Activated CD8-positive, alpha-beta memory T cell treated with anti-CD3 and anti-CD28 coated beads, Interleukin-2, amount 50 U/mL, for 24 hours (primary cell): Measurements from ENCODE around the gene ADGRG1.

Source experiments
- DNase-seq: peaks from one replicate; pipeline ENCODE4 v3.0.0-alpha.2; 2020; ENCODE audit errors: extremely low read depth

Gene ADGRG1

DNA sequence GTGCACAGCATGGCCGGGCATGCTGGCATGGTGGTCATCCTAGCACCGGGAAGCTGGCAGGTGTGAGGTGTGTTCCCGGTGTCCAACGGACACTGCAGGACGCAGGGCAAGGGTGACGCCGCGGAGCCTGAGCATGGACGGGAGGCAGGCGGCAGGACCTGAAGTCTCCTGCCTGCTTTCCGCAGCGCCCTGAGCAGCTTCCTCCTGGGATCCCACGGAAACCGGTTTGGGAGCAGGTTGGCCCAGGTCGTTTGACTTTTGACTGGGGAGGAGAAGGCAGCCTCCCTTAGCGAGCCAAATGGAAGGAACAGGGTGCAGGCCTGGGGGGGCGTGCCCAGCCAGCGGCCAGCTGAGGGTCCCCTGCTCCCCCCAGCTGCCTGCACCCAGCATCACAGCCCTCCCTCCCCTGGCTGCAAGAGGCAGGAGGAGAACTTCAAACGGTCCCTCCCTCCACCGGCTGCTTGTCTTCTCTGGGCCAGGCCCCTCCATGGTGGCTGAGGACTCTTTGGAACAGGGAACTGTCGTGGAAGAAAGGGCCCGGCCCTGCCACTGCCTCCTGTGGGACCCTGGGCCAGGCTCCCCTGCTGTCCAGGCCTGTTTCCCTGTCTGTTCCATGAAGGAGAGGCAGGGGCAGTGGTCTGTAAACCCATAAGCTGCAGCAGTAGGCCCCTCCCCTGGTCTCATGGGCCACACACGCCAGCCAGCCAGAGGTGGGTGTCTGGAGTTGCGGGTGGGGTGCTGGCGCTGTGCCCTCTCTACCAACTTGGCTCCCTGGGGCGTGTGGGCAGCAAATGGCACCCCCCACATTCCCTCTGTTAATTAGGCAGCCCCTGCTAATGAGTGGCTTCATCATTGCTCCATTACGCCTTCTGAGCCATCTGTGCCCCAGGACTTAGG, 7.8 kb upstream of the ADGRG1 start:
- DNase-seq: no peak

DNA sequence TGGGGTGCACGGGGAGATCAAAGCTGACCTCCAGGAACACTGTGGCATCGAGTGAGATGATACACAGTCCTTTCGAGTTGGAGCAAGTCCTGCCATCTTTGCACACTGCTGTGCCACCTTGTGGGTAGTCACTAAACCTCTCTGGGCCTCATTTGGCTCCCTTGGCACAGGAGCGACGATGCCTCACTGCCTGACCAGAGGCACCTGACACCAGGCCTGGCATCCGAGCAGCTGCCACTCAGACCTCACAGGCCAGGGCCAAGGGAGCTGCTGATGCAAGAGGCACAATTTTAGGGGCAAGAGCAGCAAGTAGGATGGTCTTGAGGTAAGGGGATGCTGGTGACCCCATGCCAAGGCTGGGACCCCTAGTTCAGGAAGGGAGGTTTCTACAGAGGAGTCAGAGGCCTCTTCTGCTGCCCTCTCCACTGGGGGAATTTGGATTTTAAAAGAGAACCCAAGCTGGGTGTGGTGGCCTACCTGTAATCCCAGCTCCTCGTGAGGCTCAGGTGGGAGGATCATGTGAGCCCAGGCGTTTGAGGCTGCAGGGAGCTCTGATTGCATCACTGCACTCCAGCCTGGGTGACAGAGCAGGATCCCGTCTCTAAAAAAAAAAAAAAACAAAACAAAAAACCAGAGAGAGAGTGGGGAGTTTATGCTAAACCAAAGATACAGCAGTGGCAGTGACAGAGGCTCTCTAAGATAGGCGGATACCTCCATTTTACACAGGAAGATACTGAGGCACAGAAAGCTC, 6.7 kb upstream of the ADGRG1 start:
- DNase-seq: no peak

DNA sequence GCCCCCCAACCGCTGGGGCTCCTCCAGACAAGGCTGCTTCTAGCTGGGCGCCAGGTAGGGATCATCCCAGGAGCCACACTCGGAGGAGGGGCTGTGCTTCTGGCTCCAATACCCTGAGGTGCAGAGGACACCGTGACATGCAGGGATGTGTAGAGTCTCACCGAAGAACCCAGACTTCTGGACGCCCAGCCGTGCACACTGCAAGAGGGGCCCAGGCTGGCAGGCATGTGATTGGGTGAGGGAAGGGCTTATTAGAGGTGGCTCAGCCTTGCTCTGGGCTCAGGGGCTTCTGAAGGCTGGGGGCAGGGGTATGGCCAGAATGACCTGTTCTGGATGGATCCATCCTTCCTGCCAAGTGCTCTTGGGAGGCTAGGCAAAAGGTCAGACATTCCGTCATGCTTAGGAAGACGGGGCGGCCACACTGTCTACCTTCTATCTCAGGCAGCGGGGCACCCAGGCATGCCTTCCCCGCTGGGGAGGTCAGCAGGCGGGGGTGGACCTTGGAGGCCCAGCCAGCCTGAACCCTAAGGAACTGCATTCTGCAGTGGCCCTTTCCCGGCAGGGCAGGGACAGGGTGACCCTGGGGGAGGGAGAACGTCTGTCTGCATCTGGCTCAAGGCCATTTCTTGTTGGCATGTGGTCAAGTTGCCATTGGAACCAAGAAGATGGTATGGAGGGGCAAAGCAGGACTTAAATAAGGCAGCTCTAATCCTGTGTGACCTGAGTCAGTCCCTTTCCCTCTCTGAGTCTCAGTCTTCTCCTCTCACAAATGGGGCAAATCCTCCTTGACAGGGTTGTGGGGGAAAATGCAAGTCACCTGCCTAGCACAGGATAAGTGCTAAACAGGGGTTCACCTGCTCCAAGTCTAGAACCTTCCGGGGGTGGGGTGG, 5.8 kb upstream of the ADGRG1 start:
- DNase-seq: no peak

DNA sequence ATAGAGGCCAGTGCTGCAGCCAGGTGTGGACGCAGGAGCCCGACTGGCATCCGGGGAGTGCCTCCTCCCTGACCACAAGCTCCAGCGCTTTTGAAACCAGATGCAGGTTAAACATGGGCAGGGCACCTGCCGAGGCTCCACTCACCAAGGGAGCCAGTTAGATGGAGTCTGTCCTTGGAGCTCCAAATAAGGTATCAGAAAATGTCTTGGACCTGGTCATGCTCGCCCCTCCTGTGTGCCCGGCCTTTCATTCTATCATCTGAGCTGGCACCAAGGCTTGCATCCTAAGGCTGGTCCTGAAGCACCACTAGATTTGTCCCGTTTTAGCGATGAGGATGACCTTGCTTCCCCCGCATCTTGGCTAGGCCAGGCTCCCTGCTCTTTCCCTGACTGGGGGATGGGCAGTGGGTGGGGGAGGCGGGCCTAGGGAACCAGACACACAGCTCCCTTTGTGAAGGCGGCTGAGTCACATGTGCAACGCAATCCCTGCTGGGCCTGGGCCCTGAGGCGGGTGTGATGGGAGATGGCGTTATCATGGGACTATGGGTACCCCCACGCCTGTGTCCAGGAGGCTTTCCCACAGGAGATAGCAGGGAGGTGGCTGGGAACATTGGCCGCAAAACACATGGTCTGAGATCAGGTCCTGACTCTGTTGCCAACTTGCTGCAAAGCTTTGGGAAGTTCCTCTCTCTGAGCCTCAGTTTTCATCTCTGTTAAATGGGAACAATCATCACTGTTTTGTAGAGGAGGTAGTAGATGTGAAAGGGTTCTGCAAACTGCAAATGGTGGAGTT, 5.0 kb upstream of the ADGRG1 start:
- DNase-seq: no peak

DNA sequence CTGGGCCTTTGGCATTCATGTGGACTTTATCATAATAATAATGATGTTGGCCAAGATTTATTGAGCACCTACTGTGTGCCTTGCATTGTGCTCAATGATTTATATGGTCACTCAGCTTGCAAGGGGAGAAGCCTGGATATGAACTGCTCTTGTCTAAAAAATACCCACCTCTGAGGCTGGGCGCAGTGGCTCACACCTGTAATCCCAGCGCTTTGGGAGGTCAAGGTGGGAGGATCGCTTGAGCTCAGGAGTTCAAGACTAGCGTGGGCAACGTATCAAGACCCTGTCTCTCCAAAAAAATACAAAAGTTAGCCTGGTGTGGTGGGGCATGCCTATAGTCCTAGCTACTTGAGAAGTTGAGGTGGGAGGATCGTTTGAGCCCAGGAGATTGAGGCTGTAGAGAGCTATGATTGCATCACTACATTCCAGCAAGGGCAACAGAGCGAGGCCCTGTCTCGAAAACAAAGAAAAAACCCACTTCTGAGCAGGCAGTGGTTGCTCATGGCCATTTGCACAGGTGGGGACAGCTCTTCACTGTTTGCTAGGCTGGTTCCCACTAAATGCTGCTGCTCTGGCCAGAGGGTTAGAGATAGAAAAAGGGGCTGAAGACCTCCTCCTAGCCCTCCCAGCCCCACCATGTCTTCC, 4.3 kb upstream of the ADGRG1 start:
- no peak for DNase-seq

DNA sequence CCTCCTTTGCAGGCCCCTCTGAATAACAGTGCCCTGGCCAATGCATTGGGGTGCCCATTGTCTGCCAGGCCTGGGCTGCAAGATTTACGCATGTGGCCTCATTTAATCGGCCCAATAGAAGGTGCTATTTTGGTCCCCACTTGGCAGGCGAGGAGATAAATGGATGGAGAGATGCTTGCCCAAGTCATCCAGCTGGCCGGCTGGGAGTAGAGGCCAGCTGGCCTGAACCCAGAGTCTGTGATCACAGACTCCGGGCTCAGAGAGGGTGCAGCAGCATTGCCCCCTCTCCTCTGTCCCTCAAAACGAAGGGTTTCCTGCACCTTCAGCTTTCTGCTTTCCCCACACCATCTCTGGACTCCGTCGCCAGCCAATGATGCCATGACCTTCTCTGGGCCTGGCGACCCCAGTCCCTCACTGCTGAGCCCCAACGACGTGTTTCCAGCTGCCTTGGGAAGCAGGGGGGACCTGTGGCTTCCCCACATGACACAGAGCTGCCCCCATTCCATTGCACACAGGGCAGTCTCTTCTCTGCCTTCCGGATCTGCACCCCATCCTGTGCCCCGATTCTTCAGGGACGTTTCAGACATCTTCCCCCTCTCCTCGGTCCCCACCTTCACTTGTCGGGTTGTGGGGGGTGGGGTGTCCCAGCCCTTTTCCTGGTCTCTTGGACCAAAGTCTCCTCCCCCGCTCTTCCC, 3.5 kb upstream of the ADGRG1 start:
- DNase-seq: no peak

DNA sequence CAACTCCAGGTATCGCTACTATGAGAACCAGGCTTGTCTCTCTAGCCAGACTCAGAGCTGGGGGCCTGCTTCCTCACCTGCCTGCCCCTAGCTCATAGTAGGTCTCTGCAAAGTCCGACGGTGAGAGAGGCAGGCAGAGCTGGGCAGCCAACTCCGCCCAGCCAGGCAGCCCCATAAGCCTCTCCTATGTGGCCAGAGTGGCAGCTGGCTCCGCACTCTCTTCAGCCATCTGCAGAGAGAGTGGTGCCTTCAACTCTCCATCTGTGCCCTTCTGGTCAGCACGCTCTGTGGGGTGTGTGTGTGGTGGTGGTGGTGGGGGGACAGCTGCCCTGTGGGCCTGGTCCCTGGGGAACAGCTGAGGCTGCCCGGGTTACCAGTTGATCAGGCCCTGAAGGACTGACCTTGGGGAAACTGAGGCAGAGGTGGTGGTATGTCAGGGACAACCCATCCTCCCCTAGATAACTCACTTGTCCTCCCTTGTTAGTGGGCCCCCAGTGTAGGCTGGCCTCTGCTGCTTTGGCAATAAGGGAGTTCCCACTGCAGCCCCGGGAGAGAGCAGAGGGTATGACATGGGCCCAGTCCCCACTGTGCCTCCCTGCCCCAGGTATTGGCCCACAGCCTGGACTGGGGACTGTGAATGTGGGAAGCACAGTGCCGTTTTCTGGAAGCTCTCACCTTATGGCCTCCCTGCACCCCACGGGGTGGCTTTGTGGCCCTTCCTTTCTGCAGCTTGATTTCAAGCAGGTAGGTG, 1.8 kb upstream of the ADGRG1 start:
- no peak for DNase-seq

DNA sequence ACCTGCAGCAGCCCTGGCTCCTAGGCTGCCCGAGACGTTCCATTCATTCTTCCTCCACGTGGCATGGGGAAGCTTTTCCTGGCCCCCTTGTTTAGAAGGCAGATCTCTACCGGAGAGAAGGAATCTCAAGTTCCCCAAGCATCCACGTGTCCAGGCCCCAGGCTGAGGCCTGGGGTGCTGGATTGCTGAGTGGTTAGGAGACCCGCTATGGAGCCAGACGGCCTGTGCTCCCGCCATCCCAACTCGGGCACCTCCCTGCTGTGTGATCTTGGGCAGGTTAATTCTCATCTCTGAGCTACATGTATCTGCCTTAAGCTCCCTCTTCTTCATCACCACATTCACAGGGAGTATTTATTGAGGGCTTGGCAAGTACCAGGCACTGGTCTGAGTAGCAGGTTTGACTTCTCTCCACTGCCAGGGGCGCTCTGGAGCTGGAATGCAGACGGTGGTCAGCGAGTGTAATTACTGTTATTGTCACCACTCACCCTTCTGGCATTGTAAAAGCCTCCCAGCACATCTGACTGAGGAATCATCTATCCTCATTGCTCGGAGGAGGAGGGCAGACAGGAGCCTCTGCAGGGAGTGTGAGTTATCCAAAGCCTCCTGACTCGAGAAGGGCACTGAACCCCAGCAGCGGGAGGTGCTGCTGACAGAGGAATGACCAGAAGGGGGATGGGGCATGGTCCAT, 1.1 kb upstream of the ADGRG1 start:
- no peak for DNase-seq

DNA sequence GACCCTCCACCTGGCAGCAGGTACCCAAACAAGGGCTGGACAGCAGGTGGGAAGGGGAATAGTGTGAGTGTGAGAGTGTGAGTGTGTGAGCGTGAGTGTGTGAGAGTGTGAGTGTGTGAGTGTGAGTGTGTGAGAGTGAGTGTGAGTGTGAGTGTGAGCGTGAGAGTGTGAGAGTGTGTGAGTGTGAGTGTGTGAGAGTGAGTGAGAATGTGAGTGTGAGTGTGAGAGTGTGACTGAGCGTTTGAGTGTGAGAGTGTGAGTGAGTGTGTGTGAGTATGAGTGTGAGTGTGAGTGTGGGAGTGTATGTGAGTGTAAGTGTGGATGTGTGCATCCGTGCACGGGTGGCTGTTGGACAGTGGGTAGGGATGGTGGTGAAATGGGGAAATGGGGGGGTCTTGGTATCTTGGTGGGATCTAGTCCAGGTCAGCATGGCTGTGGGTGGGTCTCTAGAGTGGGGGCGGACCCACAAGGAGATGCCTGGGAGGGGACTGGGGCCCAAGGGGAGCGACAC, 408 bp downstream of the ADGRG1 start:
- DNase-seq: no peak

DNA sequence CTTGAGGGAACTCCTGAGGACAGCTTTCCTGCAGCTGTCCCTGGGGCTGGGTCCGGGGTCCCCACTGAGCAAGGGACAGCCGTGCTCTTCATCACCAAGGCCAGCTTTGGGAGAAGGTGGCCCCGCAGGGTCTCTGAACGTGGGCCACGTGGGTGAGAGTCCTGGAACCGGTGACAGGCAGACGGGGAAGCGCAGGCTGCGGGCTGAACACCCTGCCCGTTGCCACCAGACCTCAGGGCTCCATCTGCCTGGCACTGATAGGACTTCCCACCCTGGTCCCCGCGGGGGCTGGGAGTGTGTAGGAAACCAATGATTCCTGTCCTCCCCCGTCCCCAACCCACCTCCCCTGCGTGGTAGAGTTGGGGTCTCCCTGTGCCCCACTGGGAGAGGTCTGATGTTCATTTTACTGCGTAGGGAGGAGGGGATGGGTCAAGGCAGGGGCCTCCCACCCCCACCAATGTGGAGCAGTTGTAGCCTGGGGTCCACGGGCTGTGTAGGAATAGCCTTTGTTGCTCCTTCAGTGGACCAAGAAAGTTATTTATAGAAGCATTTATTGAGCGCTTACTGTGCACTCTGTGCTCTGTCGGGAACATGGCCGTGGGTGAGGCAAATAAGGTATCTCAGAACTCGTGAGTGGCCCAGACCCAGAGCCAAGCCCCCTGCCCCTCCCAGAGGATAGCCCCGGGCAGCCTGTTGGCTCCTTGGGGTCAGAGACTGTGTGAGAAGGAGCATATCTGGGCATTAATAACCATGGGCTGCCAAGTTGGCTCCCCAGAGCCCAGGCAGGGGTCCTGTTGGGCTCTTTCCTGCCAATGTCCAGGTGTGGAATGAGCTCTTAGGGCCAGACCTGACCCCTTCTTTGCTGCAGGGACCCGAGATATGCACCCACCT, 1.3 kb downstream of the ADGRG1 start:
- no peak for DNase-seq

DNA sequence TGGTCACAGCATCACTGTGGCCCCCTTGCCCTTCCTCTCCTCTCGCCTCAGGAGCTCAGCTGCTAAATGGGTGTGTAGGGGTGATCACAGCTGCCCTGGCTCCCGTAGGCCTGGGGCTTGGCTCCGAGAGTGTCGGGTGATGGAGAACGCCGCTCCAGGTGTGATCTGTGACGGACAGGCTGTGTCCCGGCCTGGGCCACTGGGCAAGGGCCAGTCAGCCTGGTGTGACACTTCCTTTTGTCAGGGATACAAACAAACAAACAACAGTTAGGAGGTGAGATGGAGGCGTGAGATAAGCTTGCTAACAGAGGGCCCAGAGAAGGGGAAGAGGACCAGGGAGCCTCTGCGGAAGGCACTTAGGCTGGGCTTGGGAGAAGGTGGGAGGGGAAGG, 2.0 kb downstream of the ADGRG1 start:
- DNase-seq: no peak

DNA sequence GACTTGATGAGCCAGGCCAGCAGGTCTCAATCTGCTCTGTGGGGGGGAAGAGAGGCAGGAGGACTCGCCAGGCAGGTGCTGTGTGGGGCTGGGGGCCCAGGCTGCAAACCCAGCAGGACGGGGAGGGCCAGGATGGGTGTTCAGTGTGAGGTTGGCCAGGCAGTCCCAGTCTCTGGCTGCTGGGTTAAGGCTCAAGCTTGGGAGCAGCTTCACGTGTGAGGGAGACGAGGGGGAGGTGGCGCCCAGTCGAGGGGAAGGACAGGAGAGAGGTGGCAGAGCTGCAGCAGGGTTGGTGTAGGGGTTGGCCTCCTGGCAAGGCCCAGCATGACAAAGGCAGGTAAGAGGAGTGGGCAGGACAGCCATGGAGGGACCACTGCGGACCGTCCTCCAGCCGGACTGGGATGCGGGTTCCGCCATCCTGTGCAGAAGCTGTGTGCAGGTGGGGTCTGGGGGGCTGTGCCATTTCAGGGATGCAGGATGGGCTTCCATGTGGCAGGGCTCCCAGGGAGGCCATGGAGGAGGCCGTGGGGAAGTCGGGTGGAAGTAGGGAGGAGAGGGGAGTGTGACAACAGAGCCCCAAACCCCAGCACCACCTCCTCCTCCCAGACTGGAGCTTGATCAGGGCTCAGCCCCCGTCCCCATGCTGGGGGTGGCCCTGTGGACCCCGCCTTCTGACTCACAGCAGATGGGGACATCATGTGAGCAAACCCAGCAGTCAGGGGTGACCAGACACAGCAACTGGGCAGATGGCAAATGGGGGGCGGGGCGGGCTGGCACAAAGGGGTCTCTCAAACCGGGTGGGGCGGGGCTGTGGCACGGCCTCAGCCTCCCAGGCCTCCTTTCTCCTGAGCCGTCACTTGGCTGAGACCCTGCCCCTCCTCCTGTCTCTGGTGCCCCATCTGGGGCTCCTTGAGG, 2.8 kb downstream of the ADGRG1 start:
- no peak for DNase-seq

DNA sequence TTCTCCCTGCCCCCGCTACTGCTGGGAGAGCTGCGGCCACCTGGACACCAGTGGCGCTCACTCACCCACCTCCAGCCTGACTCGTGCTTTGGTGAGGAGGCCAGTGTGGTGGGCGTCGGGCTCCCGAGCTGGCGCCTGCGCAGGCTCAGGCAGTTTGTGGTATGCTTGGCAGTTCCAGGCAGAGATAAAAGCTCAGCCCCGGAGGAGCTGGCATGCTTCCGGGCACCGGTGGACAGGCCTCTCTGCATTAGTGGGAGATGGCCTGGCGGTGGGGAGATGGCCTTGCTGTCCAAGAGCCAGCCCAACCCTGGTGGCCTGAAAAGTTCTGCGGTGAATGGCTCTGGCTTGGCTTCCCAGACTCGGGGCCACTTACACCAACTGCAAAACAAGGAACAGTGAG, 4.1 kb downstream of the ADGRG1 start:
- DNase-seq: no peak

DNA sequence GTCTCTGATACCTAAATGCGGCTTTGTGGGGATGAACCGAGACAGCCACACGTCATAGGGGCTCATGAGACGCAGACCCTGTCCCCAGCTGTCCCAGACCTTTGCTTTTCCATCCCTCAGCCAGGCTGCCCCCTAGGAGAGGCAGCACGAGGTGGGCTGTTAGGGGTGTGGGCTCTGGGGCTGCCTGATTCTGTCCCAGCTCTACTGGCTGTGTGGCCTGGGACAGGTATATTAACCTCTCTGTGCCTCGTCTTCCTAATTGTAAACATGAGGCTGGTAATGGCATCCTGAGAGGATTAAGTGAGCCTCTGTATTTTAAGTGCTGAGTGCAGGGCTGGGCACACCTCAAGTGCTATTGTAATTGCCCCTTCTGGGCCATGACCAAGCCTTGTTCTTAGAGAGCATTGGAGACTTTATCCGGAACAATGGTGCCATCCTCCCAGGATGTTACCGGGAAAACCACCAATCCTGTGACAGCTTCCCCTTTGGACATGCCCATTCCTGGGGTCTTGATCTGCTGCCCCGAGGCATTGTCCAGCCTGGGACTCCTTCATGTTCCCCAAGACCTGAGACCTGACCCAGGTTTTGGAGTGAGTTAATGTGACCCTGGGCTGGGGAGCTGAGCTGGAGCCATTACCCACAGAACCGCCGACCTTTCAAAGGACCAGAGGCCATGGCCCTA, 5.1 kb downstream of the ADGRG1 start:
- no peak for DNase-seq

DNA sequence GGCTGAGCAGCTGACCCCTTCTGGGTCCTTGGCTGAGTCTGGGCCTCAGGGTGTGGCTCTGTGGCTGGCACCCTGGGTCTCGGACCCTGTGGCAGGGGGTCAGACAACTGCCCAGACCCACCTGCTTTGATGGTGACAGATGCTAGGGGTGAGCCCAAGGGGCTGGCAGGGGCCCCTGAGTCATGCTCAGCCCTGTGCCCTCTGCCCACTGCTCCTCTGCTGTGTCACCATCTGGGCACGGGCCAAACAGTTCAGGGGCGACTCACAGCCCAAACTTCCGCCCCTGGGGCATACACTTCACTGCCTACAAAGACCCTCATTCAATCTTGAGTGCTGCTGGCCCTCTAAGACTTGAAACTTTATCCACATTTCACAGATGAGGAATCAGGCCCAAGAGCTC, 5.7 kb downstream of the ADGRG1 start:
- DNase-seq: no peak
